ENCODE measurements around the gene UFSP1.
A peak's percentile ranks its signal among the peaks of the same experiment; 100 is the strongest.
"Not testable (repeated sequence)": the region's sequence is repeated elsewhere in the genome, so short reads cannot be mapped to it uniquely, and the experiment has no call there.

Gene UFSP1

DNA sequence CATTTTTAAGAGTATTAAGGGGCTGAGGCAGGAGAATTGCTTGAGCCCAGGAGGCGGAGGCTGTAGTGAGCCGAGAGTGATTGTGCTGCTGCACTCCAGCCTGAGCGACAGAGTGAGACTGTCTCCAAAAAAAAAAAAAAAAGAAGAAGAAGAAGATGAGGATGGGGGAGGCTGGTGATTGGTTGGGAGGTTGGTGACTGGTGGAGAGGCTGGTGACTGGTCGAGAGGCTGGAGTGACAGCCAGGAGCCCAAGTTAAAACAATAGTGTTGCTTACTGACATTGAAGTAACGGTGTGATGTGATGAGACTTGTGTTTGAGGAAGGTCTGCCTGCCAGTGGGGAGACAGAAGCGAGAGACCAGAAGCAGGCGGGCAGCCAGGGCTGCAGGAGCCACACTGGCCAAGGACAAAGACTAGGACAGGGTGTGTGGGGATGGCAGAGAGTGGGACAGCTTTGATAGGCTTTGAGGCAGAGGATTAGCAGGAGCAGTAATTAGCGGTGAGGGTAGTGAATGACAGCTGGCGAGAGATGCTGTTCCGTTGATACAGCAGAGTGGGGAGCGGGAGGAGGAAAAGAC lies 9.7 kb downstream of the UFSP1 start:
- DNase-seq, result no peak

GRCh38 chr7:100878685-100879084 lies 10.8 kb downstream of the UFSP1 start:
- no peak for DNase-seq

DNA sequence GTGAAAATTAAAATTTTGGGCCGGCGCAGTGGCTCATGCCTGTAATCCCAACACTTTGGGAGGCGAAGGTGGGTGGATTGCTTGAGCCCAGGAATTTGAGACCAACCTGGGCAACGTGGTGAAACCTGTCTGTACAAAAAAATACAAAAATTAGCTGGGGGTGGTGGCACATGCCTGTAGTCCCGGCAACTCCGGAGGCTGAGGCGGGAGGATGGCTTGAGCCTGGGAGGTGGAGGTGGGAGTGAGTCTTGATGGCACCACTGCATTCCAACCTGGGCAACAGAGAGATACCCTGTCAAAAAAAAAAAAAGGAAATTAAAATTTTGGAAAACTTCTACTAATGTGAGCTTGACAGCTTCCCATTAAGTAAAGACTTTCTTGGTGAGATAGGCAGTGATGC lies 11.5 kb downstream of the UFSP1 start:
- DNase-seq, result no peak

DNA sequence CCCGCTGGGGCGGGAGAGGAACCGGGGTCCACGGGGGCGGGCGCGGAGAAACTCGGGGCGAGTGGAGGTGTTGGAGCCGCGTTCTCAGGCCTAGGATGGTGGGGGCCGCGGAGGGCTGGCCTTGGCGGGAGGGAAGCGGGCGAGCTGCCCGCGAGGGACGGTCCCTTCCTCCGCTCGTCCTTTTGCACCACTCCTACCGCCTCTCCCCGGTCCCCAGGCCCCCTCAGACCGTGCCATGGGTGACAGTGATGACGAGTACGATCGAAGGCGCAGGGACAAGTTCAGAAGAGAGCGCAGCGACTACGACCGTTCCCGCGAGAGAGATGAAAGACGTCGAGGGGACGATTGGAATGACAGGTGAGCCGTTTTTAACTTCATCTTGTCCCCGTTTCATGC lies 14.2 kb downstream of the UFSP1 start:
- DNase-seq, result no peak

DNA sequence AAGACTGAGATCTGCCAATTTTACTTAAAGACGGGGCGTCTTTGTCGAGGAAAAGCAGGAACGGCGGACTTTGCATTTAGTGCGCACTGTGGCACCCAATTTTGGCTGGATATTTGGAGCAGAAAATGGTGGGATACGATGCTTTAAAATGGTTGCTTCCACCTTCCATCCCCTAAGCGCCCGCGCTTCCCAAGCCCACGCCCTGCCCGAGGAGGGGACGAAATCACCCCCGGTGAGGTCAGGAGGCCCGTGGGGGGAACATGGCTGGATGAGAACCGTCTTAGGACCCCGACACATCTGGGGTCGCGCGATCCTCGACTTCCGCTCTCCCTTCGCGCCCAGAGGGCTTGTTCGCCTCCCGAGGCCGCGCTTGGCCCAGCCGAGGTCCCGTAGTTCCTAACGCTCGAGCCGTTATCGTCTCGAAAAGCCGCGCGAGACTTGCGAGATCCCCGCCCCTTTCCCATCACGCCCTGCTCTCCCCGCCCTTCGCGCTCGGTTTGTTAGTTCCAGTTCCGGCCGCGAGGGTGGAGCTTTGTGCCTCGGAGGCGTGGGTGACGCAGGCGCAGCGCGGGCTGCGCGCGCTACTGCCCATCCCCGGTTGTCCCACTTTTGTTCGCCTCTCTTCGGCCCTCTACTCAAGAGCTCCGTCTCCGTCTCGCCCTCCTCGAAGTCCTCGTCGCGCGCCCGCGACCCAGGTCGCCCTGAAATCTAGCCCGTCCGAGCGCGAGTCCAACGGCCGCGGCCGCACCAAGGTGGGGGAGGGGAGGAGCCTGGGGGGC lies 14.7 kb downstream of the UFSP1 start, which contains the start of gene SRRT:
SRRT (plus strand) TSS at position 527 of the 779 bp plus-strand sequence. CDS start 488 bp downstream, outside the sequence.
- peak; percentile 98 for DNase-seq

DNA sequence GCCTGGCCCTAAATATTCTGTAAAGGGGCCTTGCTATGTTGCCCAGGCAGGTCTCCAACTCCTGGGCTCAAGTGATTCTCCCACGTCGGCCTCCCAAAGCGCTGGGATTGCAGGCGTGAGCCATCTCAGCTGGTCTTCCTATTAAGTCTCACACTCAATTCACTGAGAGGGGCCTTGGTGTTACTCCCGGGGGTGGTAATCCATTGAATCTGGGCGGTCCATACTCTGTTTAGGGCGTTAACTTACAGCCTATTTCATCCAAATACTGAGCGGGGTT lies 15.3 kb downstream of the UFSP1 start:
- no peak for DNase-seq

- no peak for DNase-seq
Observed at GRCh38 chr7:100873599-100874299, 15.8 kb downstream of the UFSP1 start.

GRCh38 chr7:100867776-100868485 lies 21.6 kb downstream of the UFSP1 start:
- DNase-seq, result no peak

DNA sequence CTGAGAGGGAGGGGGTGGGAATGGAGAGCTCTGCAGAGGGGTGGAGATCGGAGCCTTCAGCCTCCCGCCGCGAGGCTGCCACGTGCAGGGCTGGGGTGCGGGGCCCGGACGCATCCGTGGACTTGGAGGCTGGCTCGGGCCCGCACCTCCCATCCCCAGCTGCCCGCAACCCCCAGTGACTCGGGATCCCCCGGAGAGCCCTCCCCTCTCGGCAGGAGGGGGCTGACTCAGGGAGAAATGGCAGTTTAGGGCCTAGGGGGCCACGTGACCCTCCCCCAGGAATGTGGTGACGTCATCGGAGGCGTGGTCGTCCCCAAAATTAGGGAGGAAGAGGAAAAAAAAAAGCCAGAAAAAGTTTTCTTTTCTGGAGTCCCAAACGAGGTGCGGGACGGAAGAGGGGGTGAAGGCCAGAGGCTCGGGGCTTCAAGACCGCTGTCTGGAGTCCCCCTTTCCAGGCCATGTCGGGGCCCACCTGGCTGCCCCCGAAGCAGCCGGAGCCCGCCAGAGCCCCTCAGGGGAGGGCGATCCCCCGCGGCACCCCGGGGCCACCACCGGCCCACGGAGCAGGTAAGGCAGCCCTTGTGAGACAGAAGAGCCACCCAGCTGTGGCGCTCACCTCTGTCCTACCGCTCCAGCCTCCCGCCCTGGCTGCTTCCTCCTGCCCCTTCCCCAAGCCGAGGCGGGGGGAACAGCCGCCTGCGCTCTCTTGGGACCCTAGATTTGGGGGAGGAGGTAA lies 22.3 kb downstream of the UFSP1 start, which contains the start of gene TRIP6:
TRIP6 (plus strand) TSS at position 348 of the 736 bp plus-strand sequence; CDS start at position 459, 111 bp downstream.
- DNase-seq, result no peak

DNA sequence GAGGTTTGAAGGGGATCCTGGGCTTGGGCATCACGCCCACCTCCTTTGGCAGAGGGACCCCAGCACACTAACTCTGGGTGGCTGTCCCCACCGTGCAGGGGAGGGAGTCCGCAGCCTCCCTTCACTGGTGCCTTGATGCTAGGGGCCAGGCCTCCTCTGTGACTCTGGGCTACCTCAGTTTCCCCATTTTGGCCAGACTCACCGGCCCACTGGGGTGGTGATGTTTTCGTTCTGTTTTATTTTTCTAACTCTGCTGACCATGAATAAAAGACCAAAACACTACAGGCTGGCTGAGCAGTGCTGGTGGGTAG lies 22.8 kb downstream of the UFSP1 start:
- DNase-seq, result no peak

- DNase-seq, result no peak
Observed at GRCh38 chr7:100865938-100866728, 23.4 kb downstream of the UFSP1 start.

- no peak for DNase-seq
Observed at GRCh38 chr7:100865372-100865911, 24.1 kb downstream of the UFSP1 start.

GRCh38 chr7:100864263-100864845 lies 25.2 kb downstream of the UFSP1 start:
- no peak for DNase-seq

GRCh38 chr7:100863406-100863950 lies 26.0 kb downstream of the UFSP1 start:
- no peak for DNase-seq

- DNase-seq, result no peak
Observed at GRCh38 chr7:100861616-100861985, 27.9 kb downstream of the UFSP1 start.

DNA sequence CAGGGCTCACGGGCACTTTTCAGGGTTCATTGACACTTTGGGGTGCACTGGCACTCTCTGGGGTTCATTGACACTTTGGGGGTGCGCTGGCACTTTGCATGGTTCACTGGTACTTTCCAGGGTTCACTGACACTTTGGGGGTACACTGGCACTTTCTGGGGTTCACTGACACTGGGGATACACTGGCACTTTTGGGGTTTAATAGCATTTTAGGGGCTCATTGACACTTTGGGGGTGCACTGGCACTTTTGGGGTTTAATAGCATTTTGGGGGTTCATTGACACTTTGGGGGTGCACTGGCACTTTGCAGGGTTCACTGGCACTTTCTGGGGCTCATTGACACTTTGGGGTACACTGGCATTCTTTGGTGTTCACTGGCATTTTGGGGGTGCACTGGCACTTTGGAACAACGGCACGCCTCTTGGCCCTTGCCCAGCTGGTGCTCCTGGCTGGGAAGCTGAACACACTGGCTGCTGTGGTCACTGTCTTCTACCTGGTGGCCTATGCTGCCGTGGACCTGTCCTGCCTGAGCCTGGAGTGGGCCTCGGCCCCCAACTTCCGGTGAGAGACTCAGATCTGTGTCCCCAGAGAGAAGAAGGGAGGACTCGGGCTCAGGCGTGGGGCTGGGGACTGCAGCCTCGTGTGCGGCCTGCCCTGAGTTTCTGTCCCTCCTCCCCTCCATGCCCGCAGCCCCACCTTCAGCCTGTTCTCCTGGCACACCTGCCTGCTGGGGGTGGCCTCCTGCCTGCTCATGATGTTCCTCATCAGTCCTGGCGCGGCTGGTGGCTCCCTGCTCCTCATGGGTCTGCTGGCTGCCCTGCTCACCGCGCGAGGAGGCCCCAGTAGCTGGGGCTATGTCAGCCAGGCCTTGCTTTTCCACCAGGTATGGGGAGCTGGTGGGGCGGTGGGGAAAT lies 28.6 kb downstream of the UFSP1 start:
- DNase-seq, result no peak

DNA sequence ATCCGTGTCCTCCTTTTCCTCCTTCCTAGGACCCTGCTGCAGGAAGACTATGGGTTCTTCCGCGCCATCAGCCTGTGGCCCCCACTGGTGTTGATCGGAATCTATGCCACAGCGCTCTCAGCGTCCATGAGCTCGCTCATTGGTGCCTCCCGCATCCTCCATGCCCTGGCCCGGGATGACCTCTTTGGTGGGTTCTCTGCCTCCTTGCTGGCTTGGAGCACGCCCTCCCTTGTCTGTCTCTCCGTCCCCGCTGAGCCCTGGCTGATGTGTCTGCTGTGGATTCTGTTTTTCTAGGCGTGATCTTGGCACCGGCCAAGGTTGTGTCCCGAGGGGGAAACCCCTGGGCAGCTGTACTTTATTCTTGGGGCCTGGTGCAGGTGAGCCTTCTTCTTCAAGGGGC lies 29.7 kb downstream of the UFSP1 start:
- DNase-seq, result no peak

- no peak for DNase-seq
Observed at GRCh38 chr7:100856871-100857282, 32.6 kb downstream of the UFSP1 start.

- no peak for DNase-seq
Observed at GRCh38 chr7:100855515-100855914, 34.0 kb downstream of the UFSP1 start.

- DNase-seq, result not testable (repeated sequence)
Observed at GRCh38 chr7:100854899-100855298, 34.6 kb downstream of the UFSP1 start.

Measured in NCI-H774 (cell line).